Liver (tissue), 3 donors: ENCODE results near the gene EIF4B.

Experiments
- ATF3 ChIP-seq: IDR thresholded peaks from 2 replicates; pipeline ENCODE4 v1.6.1; 2016; ENCODE audit warnings: antibody characterized with exemption
- EGR1 ChIP-seq, 2 donors: IDR thresholded peaks; 2 replicates each; pipeline ENCODE4 v1.6.1; 2016 to 2018; ENCODE audit warnings: antibody characterized with exemption in 2 of 2, low read depth in 2 of 2
- FOXA1 ChIP-seq: IDR thresholded peaks from 2 replicates; pipeline ENCODE4 v1.6.1; 2016; ENCODE audit warnings: antibody characterized with exemption
- JUND ChIP-seq, 2 donors: IDR thresholded peaks; 2 replicates each; pipeline ENCODE4 v1.6.1; 2016; ENCODE audit warnings: antibody characterized with exemption in 2 of 2
- MAX ChIP-seq: IDR thresholded peaks from 2 replicates; pipeline ENCODE4 v1.6.1; 2016; ENCODE audit warnings: antibody characterized with exemption
- RAD21 ChIP-seq, 2 donors: IDR thresholded peaks; 2 replicates each; pipeline ENCODE4 v1.6.1; 2016; ENCODE audit warnings: antibody characterized with exemption in 2 of 2, mild to moderate bottlenecking in 2 of 2
- REST ChIP-seq: IDR thresholded peaks from 2 replicates; pipeline ENCODE4 v1.6.1; 2016; ENCODE audit warnings: antibody characterized with exemption, mild to moderate bottlenecking
- RXRA ChIP-seq, 2 donors: IDR thresholded peaks; 2 replicates each; pipeline ENCODE4 v1.6.1; 2017 to 2018; ENCODE audit warnings: antibody characterized with exemption in 2 of 2, mild to moderate bottlenecking in 1 of 2
- SP1 ChIP-seq: IDR thresholded peaks from 2 replicates; pipeline ENCODE4 v1.6.1; 2018; ENCODE audit warnings: antibody characterized with exemption, mild to moderate bottlenecking
- TAF1 ChIP-seq: conservative IDR thresholded peaks from 2 replicates; pipeline ENCODE4 v1.6.1; 2016; ENCODE audit warnings: antibody characterized with exemption, mild to moderate bottlenecking
- YY1 ChIP-seq: IDR thresholded peaks from 2 replicates; pipeline ENCODE4 v1.6.1; 2016; ENCODE audit warnings: antibody characterized with exemption, mild to moderate bottlenecking
- ZBTB33 ChIP-seq: IDR thresholded peaks from 2 replicates; pipeline ENCODE4 v1.6.1; 2016; ENCODE audit warnings: antibody characterized with exemption
- TF ChIP-seq, protein P1 (sequence below): fragments of 150-350 bp; IDR thresholded peaks from 2 replicates; pipeline ENCODE4 v1.5.1; 2017; ENCODE audit warnings: improper control_type of control experiment, low read depth, low read length; ENCODE audit not compliant: missing input control
- donor health status: healthy.
- donor health status: healthy.

DNA sequence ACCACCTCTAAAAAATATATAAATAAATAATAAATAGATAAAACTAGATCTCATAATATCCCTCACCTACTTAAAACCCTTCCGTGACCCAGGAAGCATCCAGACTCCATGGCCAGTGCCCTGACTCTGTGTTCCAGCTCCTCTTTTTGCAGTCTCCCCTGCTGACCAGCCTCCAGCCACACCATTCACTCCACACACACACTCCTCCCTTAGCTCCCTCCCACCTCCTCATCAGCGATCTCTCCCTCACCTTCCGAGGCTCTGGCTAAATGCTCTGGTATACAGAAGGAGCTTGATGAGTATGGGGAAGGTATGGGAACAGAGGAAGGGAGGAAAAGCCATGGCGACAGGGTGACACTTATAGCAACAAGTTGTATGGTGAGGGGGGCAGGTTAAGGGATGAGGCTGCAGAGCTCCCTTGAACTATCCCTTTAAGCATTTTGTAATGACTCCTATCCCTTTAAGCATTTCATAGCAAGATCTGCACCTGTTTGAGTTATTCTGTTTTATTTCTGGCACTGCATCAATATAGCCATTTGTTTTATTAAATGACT lies 26.1 kb upstream of the EIF4B start:
- TF ChIP-seq, protein P1, sequence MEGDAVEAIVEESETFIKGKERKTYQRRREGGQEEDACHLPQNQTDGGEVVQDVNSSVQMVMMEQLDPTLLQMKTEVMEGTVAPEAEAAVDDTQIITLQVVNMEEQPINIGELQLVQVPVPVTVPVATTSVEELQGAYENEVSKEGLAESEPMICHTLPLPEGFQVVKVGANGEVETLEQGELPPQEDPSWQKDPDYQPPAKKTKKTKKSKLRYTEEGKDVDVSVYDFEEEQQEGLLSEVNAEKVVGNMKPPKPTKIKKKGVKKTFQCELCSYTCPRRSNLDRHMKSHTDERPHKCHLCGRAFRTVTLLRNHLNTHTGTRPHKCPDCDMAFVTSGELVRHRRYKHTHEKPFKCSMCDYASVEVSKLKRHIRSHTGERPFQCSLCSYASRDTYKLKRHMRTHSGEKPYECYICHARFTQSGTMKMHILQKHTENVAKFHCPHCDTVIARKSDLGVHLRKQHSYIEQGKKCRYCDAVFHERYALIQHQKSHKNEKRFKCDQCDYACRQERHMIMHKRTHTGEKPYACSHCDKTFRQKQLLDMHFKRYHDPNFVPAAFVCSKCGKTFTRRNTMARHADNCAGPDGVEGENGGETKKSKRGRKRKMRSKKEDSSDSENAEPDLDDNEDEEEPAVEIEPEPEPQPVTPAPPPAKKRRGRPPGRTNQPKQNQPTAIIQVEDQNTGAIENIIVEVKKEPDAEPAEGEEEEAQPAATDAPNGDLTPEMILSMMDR = no peak
- TF ChIP-seq SP1 = no peak
- no peak for TF ChIP-seq MAX
- TF ChIP-seq YY1 = no peak
- no peak for TF ChIP-seq ATF3
- TF ChIP-seq JUND (IDR thresholded peaks at IDR 0.05) = no peak
- no peak for TF ChIP-seq RAD21 (IDR thresholded peaks at IDR 0.05)
- no peak for TF ChIP-seq ZBTB33
- TF ChIP-seq TAF1 = no peak
- no peak for TF ChIP-seq RXRA (IDR thresholded peaks at IDR 0.05)
- TF ChIP-seq FOXA1 = no peak
- no peak for TF ChIP-seq REST
- TF ChIP-seq EGR1 (IDR thresholded peaks at IDR 0.05; ENCODE audit: low read depth in 2 of 2) = no peak
